ENCODE results near the gene SNX9.

The SNX9 gene

DNA sequence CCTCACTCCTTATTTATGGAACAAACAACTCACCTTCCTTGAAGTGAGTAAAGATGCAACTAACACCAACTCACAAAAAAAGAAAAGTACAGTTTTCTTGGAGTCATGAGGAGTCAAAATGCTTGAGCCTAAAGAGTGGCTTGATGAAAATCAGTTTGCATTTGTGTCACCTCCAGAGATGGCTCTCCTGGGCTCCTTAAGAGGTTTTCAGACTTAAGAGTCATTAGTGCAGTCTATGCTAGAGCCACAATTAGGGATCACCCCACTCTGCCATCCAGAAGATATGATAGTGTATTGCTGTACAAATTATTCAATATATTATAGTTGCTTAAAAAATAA lies 11.9 kb upstream of the SNX9 start:
- DNase-seq (ENCODE audit: low spot score), result no peak
- Mint-ChIP-seq H3K27me3 (ENCODE audit: low read depth) (peaks cover 36% of the 10 kb centered on the region), H3K4me1 (ENCODE audit: low read depth) (peaks cover 3% of the 10 kb centered on the region)

DNA sequence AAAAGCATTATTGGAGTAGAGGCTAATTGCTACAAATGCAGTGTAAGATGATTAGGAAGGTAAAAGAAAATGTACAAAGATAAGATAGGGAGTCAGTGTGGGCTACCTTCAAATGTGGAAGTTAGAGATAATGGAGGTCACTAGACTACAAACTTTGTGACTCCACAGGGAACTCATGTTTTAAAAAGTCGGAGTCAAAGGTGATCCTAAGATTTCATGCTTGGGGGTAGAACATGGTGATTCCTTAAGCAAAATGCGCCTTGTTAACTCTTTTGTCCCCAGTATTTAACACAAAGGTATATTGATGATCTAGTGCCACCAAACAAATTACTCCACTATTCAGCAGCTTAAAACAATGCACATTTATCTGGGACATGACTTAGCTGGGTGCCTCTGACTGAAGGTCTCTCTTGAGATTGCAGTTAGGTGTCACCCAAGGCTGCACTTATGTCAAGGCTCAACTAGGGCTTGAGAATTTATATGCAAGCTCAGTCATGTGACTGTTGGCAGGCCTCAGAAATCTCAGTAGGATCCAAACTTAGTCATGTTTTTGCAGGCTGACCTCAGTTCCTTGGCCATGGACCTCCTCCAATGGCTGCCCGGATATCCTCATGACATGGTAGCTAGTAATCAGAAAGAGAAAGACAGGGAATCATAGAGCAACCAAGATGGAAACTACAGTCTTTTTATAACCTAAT lies 11.4 kb upstream of the SNX9 start:
- Mint-ChIP-seq H3K4me1 (ENCODE audit: low read depth) (peaks cover 3% of the 10 kb centered on the region), H3K4me3 (no peak overlapping the region), H3K36me3 (ENCODE audit: low read depth) (no peaks in the 10 kb centered on the region), H3K27ac (no peak overlapping the region), H3K27me3 (ENCODE audit: low read depth) (peaks cover 40% of the 10 kb centered on the region), H3K9me3 (peaks cover 16% of the 10 kb centered on the region)
- no peak for DNase-seq (ENCODE audit: low spot score)

More for the DNA sequence above, 11.9 kb upstream of the SNX9 start:
- Mint-ChIP-seq H3K36me3 (ENCODE audit: low read depth) (no peaks in the 10 kb centered on the region), H3K27ac (no peak overlapping the region), H3K4me3 (no peak overlapping the region), H3K9me3 (peaks cover 16% of the 10 kb centered on the region)

DNA sequence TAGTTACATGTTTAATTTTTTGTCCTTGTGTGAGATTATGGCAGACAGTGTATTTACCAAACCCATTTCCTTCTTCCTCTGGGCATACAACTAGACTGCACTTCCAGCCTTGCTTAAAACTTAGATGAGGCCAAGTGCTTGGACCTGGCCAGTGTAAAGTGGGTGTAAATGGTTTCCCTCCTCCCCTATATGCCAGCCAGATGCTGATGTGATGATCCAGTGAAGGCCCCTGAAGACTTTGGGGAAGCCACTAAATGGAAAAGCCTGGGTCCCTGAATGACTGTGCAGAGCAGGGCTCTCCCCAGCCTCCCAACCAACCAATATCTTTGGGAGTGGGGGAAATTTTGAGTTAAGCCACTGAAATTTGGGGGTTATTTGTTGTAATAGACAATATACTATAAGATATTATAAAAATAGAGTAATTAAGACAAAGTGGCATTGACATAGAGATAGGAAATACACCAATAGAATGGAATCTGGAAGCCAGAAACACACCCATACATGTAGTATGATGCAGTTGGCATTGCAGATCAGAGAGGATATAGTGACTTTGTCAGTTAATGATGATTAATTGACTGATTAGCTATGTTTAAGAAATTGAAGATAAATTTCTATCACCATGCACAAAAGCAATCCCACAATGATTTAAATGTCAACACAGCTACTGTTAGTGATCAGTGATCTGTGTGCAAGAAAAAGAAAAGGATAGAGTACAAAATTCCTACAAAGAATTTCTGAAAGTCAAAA lies 10.4 kb upstream of the SNX9 start:
- Mint-ChIP-seq H3K27me3 (ENCODE audit: low read depth) (peaks cover 39% of the 10 kb centered on the region), H3K36me3 (ENCODE audit: low read depth) (no peaks in the 10 kb centered on the region), H3K4me1 (ENCODE audit: low read depth) (peaks cover 3% of the 10 kb centered on the region), H3K9me3 (peaks cover 9% of the 10 kb centered on the region), H3K4me3 (no peak overlapping the region), H3K27ac (no peak overlapping the region)
- no peak for DNase-seq (ENCODE audit: low spot score)

DNA sequence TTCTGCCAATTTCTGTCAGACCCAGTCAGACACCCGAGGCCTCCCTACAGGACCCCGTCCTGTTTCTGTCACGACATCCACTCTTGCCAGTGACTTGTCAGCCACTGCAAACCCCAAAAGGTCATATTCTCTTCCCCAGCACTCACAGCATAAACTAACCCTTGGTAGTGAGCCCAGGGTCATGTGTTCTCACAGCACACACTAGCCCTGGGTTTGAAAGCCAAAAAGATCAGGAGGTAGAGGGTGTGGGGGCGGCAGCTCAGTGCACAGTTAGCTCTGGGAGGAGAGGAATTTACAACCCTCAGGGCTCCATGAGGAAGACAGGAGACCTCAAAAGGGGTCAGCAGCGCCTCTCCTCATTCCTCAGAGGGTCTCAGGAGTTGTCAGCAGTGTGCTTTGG lies 9.9 kb upstream of the SNX9 start:
- no peak overlapping the region for H3K27ac Mint-ChIP-seq
- H3K27me3 Mint-ChIP-seq (ENCODE audit: low read depth), result peaks cover 42% of the 10 kb centered on the region
- peaks cover 3% of the 10 kb centered on the region for H3K4me1 Mint-ChIP-seq (ENCODE audit: low read depth)
- peaks cover 9% of the 10 kb centered on the region for H3K9me3 Mint-ChIP-seq
- no peaks in the 10 kb centered on the region for H3K36me3 Mint-ChIP-seq (ENCODE audit: low read depth)
- H3K4me3 Mint-ChIP-seq, result no peak overlapping the region
- no peak for DNase-seq (ENCODE audit: low spot score)

DNA sequence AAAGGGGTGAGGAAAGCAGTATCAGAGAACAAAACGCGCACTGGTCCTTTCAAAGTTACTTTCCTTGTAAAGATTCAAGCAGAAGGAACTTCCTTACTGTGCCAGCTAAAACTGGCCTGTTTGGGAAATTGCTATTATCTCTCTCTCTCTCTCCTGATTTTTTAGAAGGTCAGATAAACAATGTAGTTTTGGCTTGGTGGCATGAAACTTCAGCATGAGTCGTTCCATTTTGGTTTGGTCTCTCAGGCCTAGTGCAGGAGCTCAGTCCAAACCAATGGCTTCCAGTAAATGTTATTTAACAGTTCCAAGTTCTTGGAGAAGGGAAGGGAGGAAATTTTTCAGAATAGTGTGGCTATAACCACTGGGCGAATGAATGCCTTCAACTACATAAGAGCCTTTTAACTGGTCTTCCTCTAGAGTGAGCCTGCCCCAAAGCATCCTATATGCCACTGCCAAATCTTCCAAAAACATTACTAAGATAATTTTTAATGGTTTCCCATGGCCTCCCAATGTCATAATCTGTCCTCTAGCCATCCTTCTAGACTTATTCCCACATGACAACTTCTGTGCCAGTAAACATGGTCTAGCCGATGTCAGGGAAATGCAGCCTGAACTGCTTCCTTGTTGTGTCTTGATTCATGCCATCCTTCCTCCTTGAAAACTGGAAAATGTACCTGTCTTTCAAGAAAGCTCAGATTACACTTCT lies 9.1 kb upstream of the SNX9 start:
- Mint-ChIP-seq H3K9me3 (peaks cover 3% of the 10 kb centered on the region), H3K36me3 (ENCODE audit: low read depth) (no peaks in the 10 kb centered on the region), H3K4me1 (ENCODE audit: low read depth) (peaks cover 3% of the 10 kb centered on the region), H3K27ac (no peak overlapping the region), H3K27me3 (ENCODE audit: low read depth) (peaks cover 44% of the 10 kb centered on the region), H3K4me3 (no peak overlapping the region)
- no peak for DNase-seq (ENCODE audit: low spot score)

DNA sequence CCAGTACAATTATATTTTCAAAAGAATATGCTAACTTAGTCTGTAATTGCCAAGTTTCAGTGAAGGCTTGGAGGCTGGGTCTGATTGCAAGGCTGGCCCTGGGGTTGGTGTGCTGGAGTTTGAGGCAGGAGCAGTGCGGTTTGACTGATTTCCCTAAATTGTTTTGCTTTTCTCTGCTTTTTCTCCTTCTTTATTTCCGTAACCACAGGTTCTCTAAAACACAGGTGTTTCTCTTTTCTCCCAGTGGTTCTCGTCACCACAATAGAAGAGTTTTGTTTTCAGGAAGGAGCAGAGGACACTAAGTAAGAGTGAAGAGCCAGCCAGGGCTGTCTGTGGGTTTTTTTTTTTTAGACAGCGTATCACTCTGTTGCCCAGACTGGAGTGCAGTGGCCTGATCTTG lies 8.2 kb upstream of the SNX9 start:
- DNase-seq (ENCODE audit: low spot score), result no peak
- no peaks in the 10 kb centered on the region for H3K9me3 Mint-ChIP-seq
- peaks cover 46% of the 10 kb centered on the region for H3K27me3 Mint-ChIP-seq (ENCODE audit: low read depth)
- H3K4me3 Mint-ChIP-seq, result no peak overlapping the region
- peaks cover 3% of the 10 kb centered on the region for H3K4me1 Mint-ChIP-seq (ENCODE audit: low read depth)
- no peak overlapping the region for H3K27ac Mint-ChIP-seq
- H3K36me3 Mint-ChIP-seq (ENCODE audit: low read depth), result no peaks in the 10 kb centered on the region

DNA sequence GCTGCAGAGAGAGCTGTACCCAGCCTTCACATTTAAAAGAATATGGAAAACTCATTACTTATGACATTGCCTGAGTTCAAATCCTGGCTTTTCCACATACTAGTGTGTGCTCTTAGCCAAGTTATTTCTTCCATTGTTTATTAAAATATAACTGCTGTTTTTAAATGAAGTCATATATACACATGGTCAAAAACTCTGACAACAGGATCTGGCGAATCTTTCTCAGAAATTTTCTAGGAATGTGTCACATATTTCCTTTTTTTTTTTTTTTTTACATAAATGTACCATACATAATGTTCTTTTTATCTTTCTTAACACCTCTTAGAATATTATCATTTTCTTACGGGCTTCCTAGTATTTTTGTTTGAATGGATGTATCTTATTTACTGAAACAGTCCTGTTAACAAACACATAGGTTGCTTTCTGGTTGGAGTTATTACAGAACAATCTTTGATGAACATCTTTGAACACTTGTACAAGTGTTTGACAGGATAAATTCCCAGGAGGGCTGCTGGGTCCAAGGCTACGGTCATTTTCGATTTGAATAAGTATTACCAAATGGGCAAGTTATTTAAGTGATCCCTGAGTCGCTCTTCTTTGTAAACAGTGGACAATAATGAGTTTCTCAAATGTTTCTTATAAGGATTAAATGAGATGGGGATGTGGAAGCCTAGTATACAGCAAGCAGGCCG lies 1.6 kb upstream of the SNX9 start:
- H3K36me3 Mint-ChIP-seq (ENCODE audit: low read depth), result peaks cover 9% of the 10 kb centered on the region
- no peak for DNase-seq (ENCODE audit: low spot score)
- peak overlapping the region; percentile 67 for H3K4me3 Mint-ChIP-seq
- H3K27ac Mint-ChIP-seq, result no peak overlapping the region
- H3K4me1 Mint-ChIP-seq (ENCODE audit: low read depth), result peaks cover 14% of the 10 kb centered on the region
- no peaks in the 10 kb centered on the region for H3K9me3 Mint-ChIP-seq
- peaks cover 66% of the 10 kb centered on the region for H3K27me3 Mint-ChIP-seq (ENCODE audit: low read depth)

DNA sequence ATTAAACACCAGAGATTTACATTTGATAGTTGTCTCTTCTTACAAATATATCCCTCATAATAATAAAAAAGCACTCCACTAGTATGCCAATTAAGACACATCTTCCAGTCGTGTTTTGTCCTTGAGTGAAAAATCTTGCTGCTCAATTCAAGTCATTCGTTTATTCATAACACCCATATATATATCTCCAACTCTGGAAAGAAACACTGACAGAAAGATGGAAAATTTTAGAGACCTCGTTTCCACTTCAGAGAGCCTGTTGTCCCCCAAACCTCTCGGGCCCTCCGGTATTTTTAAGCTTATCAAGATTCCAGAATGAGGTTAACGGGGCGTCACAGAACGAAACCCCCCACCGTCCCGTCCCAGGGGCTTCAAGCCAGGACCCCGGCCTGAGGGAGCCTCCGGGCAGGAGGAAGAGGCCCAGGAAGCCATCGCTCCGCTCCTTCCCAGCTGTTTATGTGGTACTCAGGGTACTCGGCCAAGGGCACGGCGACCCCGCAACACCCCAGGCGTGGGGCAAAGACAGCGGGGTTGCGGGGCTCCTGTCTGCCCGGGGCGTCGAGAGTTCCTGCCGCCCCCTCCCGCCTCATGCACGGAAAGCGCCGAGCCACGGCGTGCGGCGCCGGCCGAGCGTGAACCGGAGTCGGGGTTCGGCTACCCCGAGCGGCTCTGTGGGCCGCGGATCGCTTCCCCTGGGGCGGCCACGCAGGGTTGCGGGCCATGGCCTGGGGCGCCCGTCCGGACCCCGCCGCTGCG lies 623 bp upstream of the SNX9 start:
- peaks cover 14% of the 10 kb centered on the region for H3K4me1 Mint-ChIP-seq (ENCODE audit: low read depth)
- peak overlapping the region; percentile 67 for H3K4me3 Mint-ChIP-seq
- H3K9me3 Mint-ChIP-seq, result no peaks in the 10 kb centered on the region
- peaks cover 58% of the 10 kb centered on the region for H3K27me3 Mint-ChIP-seq (ENCODE audit: low read depth)
- H3K36me3 Mint-ChIP-seq (ENCODE audit: low read depth), result peaks cover 9% of the 10 kb centered on the region
- no peak for DNase-seq (ENCODE audit: low spot score)
- peak overlapping the region; percentile 35 for H3K27ac Mint-ChIP-seq

DNA sequence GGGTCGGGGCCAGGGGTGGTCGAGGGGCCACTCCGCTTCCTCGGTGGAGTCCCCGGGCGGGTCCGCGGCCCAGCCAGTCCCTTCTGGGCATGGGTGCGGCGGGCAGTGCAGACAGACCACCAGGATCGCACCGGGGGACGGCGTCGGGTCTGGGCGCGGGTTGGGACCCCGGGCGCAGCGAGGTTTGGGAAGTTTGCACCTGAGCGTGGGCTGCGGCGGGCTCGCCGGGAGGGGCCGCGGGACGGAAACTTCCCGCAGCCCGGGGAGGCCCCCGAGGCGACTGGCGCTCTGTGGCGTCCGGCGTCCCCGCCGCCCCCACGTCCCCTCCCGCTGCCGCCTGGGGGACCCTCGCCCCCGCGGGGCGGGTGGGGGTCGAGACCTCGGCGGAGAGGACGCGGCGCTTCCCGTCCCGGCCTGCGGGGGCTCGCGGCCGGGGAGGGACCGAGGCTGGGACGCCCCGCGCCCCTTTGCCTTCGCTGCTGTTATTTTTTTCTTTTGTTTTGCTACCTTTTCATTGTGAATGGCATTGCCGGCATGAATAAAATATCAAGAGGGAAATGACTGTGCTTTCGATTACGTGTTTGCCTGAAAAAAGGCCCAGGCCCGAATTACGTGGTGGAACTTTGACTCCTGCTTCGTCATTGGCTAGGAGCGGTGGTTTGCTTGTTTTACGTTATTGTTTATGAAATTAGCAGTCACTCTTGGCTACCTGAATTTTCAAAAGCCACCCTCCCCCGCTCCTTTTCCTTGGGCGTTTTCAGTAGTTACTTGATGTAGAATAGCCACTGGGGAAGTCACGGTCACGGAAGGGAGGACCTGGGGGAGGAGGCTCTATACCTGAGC lies 703 bp downstream of the SNX9 start:
- Mint-ChIP-seq H3K36me3 (ENCODE audit: low read depth) (peaks cover 9% of the 10 kb centered on the region), H3K27me3 (ENCODE audit: low read depth) (peaks cover 52% of the 10 kb centered on the region), H3K4me1 (ENCODE audit: low read depth) (peaks cover 14% of the 10 kb centered on the region), H3K9me3 (no peaks in the 10 kb centered on the region), H3K27ac (peak overlapping the region; percentile 92), H3K4me3 (peak overlapping the region; percentile 88)
- DNase-seq (ENCODE audit: low spot score), result peak; percentile 89

DNA sequence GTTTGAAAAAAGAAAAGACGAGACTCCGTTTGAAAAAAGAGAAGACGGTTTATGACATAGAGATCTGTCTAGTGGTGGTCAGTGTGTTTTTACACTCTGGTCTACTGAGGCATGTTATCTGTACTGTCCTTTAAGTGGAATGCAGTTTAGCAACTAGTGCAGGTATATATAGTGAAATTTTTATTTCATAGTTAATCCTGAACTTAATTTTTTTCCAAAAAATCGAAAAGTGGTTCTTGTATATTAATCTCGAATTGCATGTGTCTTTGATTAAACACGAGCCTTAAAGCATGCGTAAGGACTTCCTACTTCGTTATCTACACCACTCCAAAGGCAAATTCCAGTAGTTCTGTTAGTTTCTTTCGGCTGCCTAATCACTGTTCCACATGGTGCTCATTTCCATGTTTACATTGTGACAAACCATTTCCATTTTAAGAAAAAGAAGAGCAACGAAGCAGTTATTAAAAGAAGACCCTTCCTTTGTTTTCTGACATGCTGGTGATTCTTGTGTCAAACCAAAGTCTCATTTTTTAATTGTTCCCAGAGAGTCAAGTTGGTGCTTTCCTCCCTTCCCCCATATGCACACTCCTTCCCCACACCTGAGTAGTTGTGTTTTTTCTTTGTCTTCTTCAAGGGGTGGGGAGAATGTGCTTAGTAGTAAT lies 2.3 kb downstream of the SNX9 start:
- H3K4me3 Mint-ChIP-seq, result peak overlapping the region; percentile 88
- no peak for DNase-seq (ENCODE audit: low spot score)
- no peaks in the 10 kb centered on the region for H3K9me3 Mint-ChIP-seq
- no peak overlapping the region for H3K27ac Mint-ChIP-seq
- H3K36me3 Mint-ChIP-seq (ENCODE audit: low read depth), result peaks cover 9% of the 10 kb centered on the region
- peaks cover 18% of the 10 kb centered on the region for H3K4me1 Mint-ChIP-seq (ENCODE audit: low read depth)
- H3K27me3 Mint-ChIP-seq (ENCODE audit: low read depth), result peaks cover 48% of the 10 kb centered on the region

DNA sequence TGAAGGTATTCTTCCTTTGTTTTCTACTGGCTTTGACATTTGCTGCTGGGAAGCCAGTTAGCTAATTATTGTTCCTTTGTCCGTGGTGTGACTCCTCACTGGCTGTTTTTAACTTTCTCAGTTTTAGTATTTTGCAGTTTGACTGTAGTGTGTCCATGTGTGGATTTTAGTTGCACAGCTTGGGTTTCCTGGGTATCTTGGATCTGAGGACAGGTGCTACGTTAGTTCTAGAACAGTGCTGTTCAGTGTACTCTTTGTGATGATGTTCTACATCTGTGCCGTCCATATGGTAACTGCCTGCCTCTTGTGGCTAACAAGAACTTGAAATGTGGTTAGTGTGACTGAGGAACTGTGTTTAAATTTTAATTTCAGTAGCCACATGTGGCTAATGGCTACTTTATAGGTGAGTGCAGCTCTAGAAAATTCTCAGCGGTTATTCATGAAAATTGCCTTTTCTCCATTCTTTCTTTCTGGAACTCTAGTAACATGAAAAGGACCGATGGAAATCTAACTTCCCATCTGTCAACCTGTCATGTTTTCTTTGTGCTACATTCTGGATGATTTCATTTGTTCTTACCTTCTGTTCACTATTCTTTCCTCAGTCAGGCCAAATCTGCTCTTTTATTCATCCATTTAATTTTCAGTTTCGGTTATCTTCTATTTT lies 7.4 kb downstream of the SNX9 start:
- Mint-ChIP-seq H3K27ac (no peak overlapping the region), H3K9me3 (peaks cover 10% of the 10 kb centered on the region), H3K4me3 (no peak overlapping the region), H3K27me3 (ENCODE audit: low read depth) (peaks cover 33% of the 10 kb centered on the region), H3K36me3 (ENCODE audit: low read depth) (peaks cover 8% of the 10 kb centered on the region), H3K4me1 (ENCODE audit: low read depth) (peaks cover 19% of the 10 kb centered on the region)
- no peak for DNase-seq (ENCODE audit: low spot score)

DNA sequence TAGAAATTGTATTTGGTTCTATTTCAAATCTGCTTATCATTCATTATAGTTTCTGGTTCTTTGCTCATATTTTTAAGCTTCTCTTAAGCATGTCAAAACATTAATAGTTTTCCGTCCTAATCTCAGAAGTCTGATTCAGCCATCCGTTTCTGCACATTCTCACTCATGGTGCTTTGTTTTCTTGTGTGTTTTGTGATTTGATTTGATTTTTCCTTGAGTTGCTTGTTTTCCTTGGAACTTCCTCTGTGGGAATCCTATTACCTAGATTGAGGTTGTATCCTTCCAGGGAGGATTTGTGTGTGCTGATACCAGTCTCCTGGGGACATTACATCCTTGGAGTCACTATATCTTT lies 7.9 kb downstream of the SNX9 start:
- Mint-ChIP-seq H3K9me3 (peaks cover 13% of the 10 kb centered on the region), H3K4me1 (ENCODE audit: low read depth) (peaks cover 19% of the 10 kb centered on the region), H3K27ac (no peak overlapping the region), H3K27me3 (ENCODE audit: low read depth) (peaks cover 31% of the 10 kb centered on the region), H3K4me3 (no peak overlapping the region), H3K36me3 (ENCODE audit: low read depth) (peaks cover 9% of the 10 kb centered on the region)
- no peak for DNase-seq (ENCODE audit: low spot score)
